EH (cell line): ENCODE data around the gene STMN1.
A peak's percentile ranks its signal among the peaks of the same experiment; 100 is the strongest.

Source experiments
- DNase-seq: peaks from one replicate; pipeline ENCODE4 v3.0.0-alpha.2; 2015; ENCODE audit warnings: low read depth

Gene STMN1

DNA sequence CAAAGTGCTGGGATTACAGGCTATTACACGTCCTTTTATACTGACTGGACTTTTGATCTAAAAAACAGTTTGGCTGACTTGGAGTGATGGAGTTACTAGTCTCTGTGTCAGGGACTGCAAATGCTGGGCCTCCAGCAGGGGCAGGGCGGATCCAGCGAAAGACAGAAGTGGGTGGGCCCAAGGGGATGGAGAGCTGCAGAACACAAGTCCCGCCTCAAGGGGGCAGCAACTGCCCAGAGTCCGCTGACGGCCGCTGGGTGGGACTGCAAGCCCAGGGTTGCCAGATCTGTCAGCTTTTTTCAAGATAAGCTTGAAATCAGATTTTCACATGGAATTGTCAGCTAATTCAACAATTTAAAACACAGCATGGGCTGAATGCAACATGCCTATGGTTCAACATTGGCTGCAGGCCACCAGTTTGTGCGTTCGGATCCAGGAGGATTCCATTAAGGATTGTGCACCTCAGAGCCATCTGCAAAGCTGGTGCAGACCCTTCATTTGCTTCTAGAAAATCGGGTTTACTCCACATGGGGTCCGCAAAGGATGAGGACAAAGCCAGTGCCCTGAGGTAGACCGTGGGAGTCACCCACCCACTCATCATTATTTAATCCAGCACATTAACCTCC lies 10.7 kb downstream of the STMN1 start:
- peak; percentile 92 for DNase-seq

DNA sequence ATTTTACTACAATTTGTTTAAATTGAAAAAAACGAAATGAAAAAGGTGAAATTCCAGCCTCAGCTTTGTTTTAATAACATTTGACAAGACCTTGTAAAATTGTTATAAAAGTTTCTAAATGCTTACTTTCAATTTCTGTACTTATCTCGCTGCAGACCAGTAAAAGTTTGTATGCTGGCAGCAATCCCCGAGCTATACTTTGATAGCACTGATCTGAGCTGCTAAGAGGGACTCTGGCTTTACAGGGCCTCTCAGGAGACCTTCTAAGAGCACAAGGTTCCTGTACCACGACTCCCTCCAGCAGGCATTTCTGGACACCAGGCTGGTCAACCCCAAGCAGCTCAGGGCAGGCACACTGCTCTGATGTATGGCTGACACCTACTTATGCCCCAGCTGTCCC lies 13.1 kb downstream of the STMN1 start:
- DNase-seq: peak; percentile 24

DNA sequence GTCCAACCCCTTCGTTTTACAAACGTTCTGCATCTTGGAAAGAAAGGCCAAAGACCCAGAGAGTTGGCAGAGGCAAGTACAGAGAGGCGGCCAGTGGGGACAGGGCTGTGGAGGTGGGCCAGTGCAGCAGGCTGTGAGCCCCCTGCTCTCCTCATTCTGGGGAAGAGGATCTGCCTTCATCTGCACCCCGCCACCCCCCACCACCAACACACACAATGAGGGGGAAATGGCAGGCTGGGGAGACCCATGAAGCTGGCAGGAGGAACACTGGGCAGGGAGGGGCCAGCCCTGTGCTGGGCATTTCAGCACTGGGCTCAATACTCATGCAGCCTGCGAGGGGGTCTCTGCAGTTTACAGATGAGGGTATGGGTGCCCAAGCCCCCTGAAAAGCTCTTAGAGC lies 14.6 kb downstream of the STMN1 start:
- DNase-seq: no peak

DNA sequence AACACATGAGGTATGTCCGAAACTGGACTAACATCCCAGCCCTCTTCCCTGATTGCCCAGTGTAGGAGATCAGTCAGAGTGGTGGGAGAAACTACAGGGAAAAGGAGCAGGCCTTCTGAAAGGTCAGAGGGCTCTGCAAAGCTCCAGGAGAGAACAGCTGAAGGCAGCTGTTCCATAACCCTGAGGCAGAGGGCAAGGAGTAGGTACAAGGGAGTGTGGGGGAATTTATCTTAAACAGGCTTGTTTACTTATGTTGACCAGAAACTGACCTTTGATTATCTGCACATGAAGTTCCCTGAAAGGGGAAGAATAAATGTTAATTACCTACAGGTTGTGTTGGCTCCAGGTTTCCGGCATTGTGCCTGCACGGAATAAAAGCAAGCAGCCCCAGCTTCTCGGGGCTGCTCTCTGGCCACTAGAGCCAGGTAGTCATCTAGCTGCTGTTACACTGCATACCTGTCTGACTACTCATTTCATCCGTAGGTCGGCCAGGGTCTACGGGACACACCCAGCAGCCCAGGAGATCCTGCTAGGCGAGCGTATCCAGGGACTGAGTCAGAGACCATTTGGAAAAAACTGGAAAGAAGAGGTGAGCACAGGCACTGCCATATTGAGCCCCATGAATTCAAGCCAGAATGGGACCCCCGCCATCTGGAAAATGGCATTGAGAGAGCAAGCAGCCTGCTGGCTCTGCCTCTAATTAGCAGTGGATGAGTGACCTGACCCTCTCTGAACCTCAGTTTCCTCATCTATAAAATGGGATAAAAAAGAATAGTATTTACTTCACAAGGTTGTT lies 15.8 kb downstream of the STMN1 start:
- peak; percentile 60 for DNase-seq

DNA sequence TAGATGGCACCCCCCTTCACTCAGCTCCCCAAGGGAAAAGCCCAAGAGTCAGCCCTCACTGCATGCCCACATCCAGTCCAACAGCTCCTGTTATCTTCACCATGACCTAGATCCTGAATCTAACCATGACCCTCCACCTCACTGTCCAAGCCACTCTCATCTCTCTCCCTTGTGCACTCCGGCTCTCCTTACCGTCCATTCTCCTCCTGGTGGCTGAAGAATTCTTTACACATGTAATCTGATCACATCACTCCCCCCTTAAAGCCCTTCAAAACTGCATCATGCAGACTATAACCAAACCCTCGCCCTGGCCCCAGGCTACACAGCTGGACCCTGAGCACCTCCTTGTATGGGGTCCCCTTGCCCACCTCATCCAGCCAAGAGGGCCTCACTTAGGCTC lies 16.7 kb downstream of the STMN1 start:
- DNase-seq: peak; percentile 42

DNA sequence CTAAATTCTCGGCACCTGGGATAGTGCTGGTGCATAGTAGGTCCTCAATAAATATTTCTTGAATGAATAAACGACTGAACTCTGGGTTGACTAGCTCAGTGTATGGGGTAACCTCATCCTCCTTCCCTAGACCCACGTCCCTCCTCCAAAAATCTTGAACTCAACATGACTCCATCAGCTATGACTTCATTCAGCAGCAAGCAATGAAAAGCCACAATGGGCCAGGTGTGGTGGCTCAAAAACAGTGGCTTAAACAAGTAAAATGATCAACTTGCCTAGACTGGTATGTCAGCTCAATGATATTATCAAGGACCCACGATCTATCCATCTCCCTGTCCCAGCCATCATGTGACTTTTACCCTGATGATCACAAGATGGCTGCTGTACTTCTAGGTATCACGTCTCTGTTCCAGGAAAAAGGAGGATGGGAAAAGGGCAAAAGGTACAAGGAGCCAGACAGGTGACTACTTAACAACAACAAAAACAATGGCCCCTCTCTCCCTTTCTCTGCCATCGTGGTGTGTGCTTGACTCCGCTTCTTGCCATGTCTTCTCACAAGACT lies 17.7 kb downstream of the STMN1 start:
- DNase-seq: no peak

DNA sequence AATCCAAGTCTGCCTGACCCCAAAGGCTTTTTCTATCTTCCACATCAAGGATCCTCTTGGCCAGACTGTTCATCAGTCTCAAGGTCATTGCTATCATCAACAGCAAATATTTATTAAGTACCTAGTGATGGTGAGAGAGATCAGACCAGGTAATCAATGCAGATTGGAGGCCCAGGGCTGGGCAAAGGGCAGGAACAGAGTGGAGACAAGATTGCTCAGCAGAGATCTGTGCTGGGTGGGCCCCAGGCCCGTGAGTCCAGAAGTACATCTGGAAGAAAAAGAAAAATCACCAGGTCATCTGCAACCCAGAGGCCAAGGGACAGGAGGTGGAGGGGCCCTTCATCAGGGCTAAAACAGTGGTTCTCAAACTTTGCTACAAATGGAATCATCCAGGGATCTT lies 20.6 kb downstream of the STMN1 start:
- no peak for DNase-seq

DNA sequence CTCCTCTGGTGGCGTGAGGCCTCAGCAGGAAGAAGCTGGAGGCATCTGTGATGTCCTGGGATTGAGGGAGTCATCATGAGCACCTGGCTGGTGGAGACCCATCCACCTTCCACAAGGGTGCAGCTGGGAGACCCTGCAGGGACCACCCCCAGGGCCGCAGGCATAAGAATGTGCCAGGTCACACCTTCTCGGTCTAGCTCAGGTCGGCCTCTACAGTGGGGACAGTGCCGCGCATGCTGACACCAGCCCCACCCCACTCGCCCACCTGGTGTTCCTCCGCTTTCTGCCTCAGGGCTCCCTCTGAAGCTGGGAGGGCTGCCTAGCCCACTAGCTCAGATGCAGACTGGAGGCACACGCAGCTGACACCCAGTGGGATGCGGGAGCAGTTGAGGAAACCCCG lies 25.0 kb downstream of the STMN1 start:
- DNase-seq: no peak

DNA sequence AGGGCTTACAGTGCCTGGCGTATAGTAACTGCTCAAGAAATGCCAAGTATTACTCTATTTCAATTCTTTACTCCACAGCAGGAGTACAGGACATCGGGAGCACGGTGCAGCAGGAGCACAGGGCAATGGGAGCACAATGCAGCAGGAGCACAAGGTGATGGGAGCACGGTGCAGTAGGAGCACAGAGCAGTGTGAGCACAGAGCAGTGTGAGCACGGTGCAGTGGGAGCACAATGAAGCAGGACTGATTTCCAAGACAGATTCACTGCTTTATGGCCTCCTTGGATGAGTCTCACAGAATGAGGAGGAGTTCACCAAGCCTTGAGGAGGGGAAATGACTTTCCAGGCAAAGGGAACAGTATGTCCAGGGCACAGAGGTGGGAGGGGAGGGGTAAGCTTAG lies 25.7 kb downstream of the STMN1 start:
- DNase-seq: no peak

DNA sequence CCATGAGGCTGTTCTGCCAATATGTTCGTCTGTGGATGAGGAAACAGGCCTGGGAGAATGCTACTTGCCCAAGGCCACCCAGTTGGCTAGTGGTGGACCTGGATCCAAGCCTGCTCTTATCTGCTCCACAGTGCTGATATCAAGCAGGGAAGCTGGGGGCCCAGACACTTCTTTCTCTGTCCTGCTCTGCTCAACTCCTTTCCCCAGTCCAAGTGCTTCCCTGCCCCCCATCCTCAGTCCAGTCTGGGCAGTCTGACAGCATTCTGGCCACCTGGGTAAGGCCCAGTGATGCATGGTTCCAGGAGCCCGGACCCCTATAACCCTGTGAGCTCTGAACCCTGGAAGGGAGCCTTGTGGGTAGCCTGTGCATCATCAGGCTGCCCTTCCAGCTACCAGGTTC lies 26.5 kb downstream of the STMN1 start:
- no peak for DNase-seq

DNA sequence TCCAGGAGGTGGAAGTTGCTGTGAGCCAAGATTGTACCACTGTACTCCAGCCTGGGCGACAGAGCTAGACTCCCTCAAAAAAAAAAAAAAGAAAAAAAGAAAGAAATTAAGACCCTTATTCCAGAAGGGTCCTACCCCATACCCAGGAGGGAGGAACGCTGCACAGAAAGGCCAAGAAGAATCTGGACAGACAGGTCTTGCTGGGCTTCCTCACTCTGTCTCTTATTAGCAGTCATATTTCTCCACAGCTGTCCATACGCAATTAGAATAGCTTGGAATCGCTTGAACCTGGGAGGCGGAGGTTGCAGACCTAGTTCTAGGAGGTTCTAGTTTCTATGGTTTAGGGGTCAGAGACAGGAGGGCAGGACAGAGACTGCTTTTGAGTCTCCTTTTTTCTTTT lies 27.5 kb downstream of the STMN1 start:
- DNase-seq: no peak

DNA sequence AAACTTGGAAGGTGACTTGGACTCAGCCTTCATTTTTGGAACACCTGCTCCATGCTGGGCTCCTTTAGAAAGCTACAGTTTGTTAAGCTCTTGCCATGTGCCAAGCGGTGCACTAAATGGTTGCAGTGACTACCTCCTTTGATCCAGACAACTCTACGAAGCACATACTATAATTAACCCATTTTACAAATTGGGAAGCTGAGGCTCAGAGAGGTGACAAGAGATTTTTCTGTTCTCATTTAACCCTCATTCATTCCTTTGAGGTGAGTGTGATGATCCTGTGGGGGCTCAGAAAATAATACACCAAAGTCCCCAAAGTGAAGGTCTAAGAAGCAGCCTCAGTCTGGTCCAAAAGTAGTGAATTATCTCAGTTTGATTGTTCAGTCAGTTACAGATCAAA lies 29.1 kb downstream of the STMN1 start:
- no peak for DNase-seq

DNA sequence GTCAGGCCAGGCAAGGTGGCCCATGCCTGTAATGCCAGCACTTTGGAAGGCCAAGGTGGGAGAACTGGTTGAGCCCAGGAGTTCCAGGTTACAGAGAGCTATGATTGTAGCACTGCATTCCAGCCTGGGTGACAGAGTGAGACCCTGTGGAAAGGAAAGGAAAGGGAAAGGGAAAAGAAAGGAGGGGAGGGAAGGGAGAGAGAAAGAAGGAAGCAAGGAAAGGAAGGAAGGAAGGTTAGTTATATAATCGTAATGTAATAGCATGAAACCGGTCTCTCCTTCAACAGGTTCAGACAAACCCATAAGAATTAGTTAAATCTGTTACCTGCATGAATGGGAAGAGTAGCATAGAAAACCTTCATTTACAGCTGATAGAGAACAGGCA lies 29.5 kb downstream of the STMN1 start:
- no peak for DNase-seq

DNA sequence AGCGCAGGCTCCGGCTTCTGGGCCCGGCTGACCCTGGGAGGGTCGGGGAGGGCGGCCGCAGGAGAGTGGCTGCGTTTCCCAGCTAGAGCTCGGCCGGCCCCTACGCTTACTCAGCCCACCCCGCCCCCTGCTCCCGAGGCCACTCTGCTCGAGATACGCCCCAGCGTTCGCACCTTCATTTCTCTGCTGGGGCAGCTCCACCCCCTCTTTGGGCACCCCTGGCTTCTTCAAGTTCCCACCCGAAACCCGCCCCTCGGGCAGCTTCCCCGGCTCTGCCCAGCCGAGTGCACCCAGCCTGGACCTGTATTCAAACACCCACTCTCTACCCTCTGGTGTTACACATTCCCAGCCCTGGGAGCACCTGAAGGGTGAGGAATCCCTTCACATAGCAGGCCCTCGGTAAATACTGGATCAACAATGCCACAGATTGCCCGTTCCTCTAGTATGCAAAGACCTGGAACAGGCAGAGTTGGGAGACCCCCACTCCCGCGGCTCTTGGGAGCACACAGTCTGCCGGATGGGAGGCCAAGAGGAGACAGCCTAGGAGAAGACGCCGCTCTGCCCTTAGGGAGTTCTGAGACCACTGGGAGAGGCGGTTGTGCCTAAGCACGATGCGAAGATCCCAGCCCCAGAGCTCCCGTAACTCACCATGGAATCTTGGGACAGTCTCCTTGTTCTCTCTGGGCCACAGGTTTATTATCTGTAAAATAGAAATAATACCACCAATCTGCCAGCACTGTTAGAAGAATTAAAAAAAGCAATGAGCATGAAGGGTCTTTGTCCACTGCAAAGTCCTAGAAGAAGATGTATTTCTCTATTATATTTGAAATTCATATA lies 30.1 kb downstream of the STMN1 start:
- DNase-seq: no peak

DNA sequence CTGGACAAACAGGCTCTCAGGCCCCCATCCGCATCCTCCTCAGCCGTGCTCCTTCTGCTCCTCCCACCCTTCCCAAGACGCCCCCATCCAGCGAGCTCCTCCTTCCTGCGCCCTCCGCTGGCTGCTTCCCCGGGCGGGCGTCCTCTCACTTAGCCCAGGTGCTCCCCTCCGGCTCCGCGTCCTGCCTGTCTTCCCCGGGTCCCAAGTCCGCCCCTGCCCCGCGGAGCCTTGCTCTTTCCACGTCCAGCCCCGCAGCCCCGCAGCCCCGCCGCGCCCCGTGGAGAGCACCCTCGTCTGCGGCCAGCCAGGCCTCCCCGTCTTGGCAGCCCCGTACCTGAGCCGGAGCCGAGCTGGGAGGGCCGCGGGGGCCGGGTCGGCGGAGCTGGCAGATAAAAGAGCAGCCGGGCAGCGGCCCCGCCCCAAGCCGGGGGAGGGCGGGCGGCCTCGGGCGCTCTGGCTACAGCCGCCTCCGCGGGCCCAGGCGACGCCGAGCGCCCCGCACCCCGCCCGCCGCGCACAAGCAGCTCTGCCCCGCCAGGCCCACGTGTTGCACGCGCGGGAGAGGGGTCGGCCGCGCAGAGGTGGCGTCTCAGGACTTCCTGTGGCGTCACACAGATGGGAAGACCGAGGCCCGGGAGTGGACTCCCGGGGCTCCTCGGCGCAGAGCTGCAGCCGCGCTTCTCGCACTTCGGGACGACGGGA lies 30.9 kb downstream of the STMN1 start, which contains the start of gene PAQR7:
Gene PAQR7 (minus strand): TSS at position 555 of the 702 bp plus-strand sequence. CDS start 11,869 bp downstream, outside the sequence.
- peak; percentile 84 for DNase-seq

DNA sequence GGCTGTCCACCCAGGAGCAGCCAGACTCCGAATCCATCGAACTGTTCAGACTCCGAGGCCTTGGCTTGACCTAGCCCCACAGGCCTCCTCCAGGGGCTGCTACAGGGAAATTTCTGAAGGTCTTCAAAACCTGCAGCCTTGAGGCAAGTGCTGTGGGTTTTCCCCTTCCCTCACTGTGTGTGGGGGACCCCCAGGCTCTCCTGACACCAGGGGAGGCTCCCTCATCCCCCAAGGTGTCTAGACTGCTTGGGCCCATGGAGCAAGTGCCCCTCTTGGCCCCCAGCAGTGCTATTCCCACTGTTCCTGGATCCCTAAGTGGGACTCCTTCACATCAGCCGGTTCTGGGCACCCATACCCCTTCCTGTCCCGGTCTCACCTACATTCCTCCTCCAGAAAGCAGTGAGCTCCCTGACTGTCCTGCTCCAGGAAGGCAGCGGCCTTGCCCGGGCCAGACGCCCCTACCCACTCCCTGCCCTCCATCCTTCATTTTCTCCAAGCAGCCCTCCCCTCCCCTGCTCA lies 31.5 kb downstream of the STMN1 start:
- DNase-seq: no peak

DNA sequence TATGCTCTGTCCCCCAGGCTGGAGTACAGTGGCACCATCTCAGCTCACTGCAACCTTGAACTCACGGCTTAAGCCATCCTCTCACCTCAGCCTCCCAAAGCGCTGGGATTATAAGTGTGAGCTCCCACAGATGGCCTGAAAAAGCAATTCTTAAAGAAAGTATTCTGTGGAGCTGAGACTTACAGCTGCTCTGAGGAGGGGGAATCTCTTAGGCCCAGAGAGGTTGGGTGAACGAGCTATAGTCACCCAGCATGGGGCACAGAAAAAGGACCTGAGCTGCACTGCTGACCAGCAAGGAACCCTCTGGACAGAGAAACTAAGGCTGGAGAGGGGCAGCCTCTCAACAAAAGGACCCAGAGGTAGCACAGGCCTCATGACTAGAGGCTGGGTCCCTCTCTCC lies 32.0 kb downstream of the STMN1 start:
- no peak for DNase-seq

DNA sequence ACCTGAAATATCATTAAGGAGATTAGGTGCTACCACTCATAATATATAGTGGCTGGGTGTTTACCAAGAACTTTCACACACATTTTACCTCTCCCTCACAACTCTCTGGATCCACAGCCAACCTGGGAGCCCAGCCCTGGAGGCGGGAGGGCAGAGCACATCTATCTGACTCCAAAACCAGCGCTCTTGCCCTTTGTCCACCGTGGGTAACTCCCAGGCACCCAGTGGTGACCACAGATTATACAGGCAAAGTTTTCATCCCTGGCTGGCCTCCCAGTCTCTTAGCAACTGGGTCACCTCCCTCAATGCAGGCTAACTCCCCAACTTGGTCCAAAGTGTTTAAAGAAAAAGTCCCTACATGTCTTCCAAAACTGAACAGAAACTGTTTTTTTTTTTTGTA lies 33.1 kb downstream of the STMN1 start:
- peak; percentile 23 for DNase-seq

DNA sequence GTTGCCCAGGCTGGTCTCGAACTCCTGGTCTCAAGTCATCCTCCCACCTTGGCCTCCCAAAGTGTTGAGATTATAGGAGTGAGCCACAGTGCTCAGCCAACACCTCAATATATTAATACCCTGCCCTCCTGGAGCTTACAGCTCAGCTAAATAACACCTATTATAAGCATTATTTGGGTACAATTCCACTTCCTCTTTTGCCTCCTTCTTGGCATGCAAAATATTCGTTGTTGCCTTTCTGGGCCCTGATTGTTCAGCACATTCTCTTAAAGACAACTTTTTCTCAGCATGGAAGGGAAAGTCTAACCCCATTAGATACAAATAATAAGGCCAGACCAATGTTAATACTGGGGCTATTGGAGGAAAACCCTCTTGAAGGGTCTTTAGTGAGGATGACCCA lies 33.5 kb downstream of the STMN1 start:
- no peak for DNase-seq

DNA sequence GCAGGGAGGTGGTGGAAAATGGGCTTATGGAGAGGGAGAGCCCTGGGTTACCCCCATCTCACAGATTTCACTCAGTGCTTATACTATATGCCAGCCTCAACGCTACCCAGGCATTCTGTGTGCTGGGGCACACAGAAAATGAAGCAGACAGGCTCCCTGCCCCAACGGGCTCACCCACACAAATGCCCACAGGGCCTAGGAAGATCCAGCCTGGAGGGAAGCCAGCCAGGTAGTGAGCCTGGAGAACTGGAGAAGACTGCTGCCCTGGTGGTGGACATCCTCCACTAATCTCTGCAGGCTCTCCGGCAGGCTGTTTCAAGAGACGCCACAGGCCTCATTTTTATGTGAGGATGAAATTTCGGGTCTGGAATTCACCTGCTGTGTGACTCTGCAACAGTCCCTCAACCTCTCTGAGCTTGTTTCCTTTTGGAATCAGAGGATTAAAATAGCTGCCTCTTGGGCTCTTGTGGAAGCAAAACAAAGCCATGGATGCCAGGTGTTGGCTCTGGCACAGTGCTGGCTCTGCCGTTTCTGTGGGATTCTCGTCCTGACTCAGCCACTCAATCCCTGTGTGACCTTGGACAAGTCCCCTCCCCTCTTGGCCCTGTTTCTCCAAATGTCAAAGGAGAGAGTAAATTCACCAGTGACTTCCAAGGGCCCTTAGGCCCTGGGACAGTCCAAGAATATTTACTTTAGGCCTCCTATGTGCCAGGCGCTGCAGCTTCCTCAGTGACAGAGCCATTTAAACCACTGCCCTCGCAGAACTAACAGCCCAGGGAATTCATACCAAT lies 34.3 kb downstream of the STMN1 start:
- no peak for DNase-seq
